Osteocyte (in vitro differentiated cells): ENCODE results near the gene NCKAP1. TPM values are rescaled to one million over a fixed set of nuclear protein-coding genes. Genes with fewer than 3 reads are reported as not detected.
"Not testable (repeated sequence)": the region's sequence is repeated elsewhere in the genome, so short reads cannot be mapped to it uniquely, and the experiment has no call there.

Experiments
- DNase-seq: peaks from one replicate; pipeline ENCODE4 v3.0.0; 2021; ENCODE audit warnings: mixed read lengths; ENCODE audit not compliant: unreplicated experiment; ENCODE audit errors: extremely low spot score
- H3K27ac Mint-ChIP-seq: one replicate; pipeline ENCODE4 v1.8.0; 2021; ENCODE audit warnings: mild to moderate bottlenecking, mixed read lengths; ENCODE audit not compliant: unreplicated experiment
- H3K27me3 Mint-ChIP-seq: one replicate; pipeline ENCODE4 v1.8.0; 2021; ENCODE audit warnings: mixed read lengths; ENCODE audit not compliant: unreplicated experiment
- H3K36me3 Mint-ChIP-seq: one replicate; pipeline ENCODE4 v1.8.0; 2021; ENCODE audit warnings: mixed read lengths; ENCODE audit not compliant: unreplicated experiment
- H3K4me1 Mint-ChIP-seq: one replicate; pipeline ENCODE4 v1.8.0; 2021; ENCODE audit warnings: mixed read lengths; ENCODE audit not compliant: unreplicated experiment
- H3K4me3 Mint-ChIP-seq: one replicate; pipeline ENCODE4 v1.8.0; 2021; ENCODE audit warnings: mild to moderate bottlenecking, moderate library complexity, mixed read lengths; ENCODE audit not compliant: unreplicated experiment
- H3K9me3 Mint-ChIP-seq: one replicate; pipeline ENCODE4 v1.8.0; 2021; ENCODE audit warnings: mixed read lengths; ENCODE audit not compliant: unreplicated experiment
- total RNA-seq: library from RNA; stranded (reverse); gene quantifications from 2 replicates; pipeline ENCODE4 v1.2.1, GENCODE V29; 2021
- TF ChIP-seq, protein P1 (sequence below): fragments of 200-600 bp; sonication (generic); IDR thresholded peaks from 2 replicates; pipeline ENCODE4 v1.5.0; 2021; ENCODE audit warnings: antibody characterized with exemption, mild to moderate bottlenecking, moderate library complexity

The NCKAP1 gene
- total RNA-seq, 1 donor from 2014 or later = 165 TPM

DNA sequence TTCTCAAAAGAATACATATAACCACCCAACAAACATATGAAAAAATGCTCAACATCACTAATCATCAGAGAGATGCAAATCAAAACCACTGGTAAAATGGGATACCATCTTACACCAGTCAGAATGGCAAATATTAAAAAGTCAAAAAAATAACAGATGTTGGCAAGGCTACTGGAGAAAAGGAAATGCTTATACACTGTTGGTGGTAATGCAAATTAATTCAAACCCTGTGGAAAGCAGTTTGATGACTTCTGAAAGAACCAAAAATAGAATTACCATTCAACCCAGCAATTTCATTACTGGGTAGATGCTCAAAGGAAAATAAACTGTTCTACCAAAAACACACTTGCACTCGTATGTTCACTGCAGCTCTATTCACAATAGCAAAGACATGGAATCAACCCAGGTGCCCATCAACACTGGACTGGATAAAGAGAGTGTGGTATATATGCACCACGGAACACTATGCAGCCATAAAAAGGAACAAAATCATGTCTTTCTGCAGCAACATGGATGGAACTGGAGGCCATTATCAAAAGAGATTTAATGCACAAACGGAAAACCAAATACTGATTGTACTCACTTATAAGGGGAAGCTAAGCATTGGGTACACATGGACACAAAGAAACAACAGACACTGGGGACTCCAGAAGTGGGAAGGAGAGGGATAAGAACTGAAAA, 38.8 kb downstream of the NCKAP1 start:
- Mint-ChIP-seq H3K4me1 (peaks cover 11% of the 10 kb centered on the region), H3K36me3 (peaks cover 46% of the 10 kb centered on the region), H3K4me3 (no peak overlapping the region), H3K27me3 (no peaks in the 10 kb centered on the region), H3K27ac (no peak overlapping the region), H3K9me3 (peaks cover 8% of the 10 kb centered on the region)
- no peak for DNase-seq
- TF ChIP-seq, protein P1, sequence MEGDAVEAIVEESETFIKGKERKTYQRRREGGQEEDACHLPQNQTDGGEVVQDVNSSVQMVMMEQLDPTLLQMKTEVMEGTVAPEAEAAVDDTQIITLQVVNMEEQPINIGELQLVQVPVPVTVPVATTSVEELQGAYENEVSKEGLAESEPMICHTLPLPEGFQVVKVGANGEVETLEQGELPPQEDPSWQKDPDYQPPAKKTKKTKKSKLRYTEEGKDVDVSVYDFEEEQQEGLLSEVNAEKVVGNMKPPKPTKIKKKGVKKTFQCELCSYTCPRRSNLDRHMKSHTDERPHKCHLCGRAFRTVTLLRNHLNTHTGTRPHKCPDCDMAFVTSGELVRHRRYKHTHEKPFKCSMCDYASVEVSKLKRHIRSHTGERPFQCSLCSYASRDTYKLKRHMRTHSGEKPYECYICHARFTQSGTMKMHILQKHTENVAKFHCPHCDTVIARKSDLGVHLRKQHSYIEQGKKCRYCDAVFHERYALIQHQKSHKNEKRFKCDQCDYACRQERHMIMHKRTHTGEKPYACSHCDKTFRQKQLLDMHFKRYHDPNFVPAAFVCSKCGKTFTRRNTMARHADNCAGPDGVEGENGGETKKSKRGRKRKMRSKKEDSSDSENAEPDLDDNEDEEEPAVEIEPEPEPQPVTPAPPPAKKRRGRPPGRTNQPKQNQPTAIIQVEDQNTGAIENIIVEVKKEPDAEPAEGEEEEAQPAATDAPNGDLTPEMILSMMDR = no peak

DNA sequence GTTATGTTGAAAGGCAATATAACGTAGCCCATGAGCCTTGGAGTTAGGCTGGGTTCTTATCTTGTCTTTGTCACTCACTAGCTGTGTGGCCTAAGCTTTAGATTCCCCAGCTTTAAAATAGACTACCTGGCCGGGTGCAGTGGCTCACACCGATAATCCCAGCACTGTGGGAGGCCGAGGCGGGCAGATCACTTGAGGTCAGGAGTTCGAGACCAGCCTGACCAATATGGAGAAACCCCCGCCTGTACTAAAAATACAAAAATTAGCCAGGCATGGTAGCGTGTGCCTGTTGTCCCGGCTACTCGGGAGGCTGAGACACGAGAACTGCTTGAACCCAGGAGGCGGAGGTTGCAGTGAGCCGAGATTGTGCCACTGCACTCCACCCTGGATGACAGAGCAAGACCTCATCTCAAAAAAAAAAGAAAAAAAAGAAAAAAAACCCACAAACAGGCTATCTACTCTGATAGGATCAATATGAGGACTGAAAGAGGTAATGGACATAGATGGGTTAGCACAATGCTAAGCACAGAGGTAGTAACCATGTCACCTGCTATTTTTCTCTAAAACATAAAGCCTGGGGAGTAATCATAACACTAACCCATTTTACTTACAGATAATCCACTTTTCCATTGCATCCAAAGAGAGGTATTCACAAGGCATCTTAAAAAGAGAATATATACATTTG, 43.9 kb downstream of the NCKAP1 start:
- DNase-seq = no peak
- Mint-ChIP-seq H3K27me3 (no peaks in the 10 kb centered on the region), H3K36me3 (peaks cover 46% of the 10 kb centered on the region), H3K27ac (no peak overlapping the region), H3K4me1 (no peaks in the 10 kb centered on the region), H3K4me3 (no peak overlapping the region), H3K9me3 (peaks cover 4% of the 10 kb centered on the region)
- TF ChIP-seq, protein P1 = no peak

DNA sequence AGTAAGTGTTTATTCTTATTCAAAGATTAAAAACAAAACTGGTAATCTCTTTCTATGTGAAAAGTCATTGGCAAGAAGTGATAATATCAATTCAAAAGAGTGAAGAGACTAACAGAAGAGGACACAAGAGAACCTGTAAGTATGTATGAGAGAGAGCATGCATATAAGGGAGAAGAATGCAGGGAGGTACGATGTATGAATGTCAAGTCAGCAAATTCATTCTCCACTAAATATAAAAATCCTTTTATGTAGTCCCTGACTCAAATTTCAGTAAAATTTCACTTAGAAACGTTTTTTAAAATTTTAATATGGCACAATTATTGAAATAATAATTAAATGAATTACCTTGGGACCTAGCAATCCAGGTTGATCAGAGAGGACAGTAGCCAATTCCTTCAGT, 55.3 kb downstream of the NCKAP1 start:
- H3K4me1 Mint-ChIP-seq = no peaks in the 10 kb centered on the region
- TF ChIP-seq, protein P1 = no peak

DNA sequence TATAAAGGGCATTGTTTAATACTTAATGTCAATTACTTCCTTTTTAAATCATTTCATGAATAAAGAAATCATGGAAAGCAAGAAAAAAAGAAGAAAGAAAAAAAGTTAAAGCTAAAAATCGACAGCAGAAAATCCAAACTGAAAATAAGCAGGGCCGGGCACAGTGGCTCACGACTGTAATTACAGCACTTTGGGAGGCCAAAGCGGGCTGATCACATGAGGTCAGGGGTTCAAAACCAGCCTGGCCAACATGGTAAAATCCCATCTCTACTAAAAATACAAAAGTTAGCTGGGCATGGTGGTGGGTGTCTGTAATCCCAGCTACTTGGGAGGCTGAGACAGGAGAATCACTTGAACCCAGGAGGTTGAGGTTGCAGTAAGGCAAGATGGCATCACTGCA, 56.8 kb downstream of the NCKAP1 start:
- DNase-seq = not testable (repeated sequence)

More for the DNA sequence above, 55.3 kb downstream of the NCKAP1 start:
- no peaks in the 10 kb centered on the region for H3K27me3 Mint-ChIP-seq
- no peak overlapping the region for H3K27ac Mint-ChIP-seq
- H3K36me3 Mint-ChIP-seq = peaks cover 26% of the 10 kb centered on the region
- no peak overlapping the region for H3K4me3 Mint-ChIP-seq
- no peaks in the 10 kb centered on the region for H3K9me3 Mint-ChIP-seq
- DNase-seq = no peak

DNA sequence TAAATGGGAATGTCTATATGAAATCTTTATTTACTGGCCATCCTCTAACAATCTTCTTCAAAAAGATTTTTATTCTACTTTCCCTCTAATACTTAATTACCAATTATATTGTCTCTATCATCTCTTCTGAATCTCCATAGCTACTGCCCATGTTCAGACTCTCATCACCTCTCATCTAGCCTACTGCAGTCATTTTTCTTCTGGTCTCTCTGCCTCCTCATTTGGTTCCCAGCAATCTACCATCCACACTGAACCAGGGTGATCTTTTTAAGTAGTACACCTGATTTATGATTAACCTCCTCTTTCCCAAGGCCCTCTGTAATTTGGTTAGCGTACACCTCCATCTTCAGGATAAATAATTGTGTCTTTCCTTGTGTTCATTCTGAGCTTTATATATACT, 57.6 kb downstream of the NCKAP1 start:
- no peaks in the 10 kb centered on the region for H3K27me3 Mint-ChIP-seq
- no peaks in the 10 kb centered on the region for H3K4me1 Mint-ChIP-seq
- TF ChIP-seq, protein P1 = no peak
- no peak for DNase-seq
- no peak overlapping the region for H3K27ac Mint-ChIP-seq
- peaks cover 24% of the 10 kb centered on the region for H3K36me3 Mint-ChIP-seq
- no peak overlapping the region for H3K4me3 Mint-ChIP-seq
- no peaks in the 10 kb centered on the region for H3K9me3 Mint-ChIP-seq

More for the DNA sequence above, 56.8 kb downstream of the NCKAP1 start:
- H3K9me3 Mint-ChIP-seq, H3K27me3 Mint-ChIP-seq, H3K4me1 Mint-ChIP-seq, H3K4me3 Mint-ChIP-seq, H3K27ac Mint-ChIP-seq: not testable (repeated sequence)
- peaks cover 27% of the 10 kb centered on the region for H3K36me3 Mint-ChIP-seq
